GM18909 (cell line): Measurements from ENCODE around the gene BRPF1.

Experiments
- ATAC-seq: cut with Tn5 transposase; IDR thresholded peaks from one replicate; pipeline ENCODE4 v1.9.1; 2021; ENCODE audit warnings: mild to moderate bottlenecking; ENCODE audit not compliant: unreplicated experiment, poor library complexity

Gene BRPF1

DNA sequence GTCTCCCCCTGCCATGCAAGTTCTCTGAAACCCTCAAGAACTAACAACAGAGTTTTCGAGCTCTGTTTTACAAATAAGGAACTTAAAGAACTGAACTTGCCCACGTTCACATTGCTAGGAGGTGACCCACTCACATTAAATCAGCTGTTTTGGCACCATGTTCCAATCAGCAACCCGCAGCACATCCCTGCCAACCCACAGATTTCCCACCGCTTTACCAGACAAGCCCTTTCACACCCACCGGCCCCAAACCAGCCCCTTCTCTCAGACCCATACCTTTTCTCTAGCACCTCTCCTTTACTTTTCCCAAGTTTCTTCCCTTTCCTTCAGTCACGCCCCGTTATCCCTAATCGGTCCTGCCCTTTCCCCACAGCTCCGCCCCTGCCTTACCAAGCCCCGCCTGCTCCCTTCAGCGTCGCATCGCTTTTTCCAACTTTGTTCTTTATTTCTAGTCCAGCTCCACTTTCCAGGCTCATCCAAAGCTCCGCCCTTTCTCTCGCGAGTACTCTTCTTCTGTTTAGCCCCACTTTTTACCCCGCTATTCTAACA, 804 bp upstream of the BRPF1 start:
- ATAC-seq: peak; percentile 38

GRCh38 chr3:9732080-9732739, 675 bp downstream of the BRPF1 start:
- ATAC-seq: peak; percentile 12

GRCh38 chr3:9732740-9733115, 1.2 kb downstream of the BRPF1 start:
- no peak for ATAC-seq

GRCh38 chr3:9736831-9737230, 5.3 kb downstream of the BRPF1 start:
- ATAC-seq: no peak

- ATAC-seq: no peak
These were observed 7.6 kb downstream of the BRPF1 start for GRCh38 chr3:9739181-9739580.

DNA sequence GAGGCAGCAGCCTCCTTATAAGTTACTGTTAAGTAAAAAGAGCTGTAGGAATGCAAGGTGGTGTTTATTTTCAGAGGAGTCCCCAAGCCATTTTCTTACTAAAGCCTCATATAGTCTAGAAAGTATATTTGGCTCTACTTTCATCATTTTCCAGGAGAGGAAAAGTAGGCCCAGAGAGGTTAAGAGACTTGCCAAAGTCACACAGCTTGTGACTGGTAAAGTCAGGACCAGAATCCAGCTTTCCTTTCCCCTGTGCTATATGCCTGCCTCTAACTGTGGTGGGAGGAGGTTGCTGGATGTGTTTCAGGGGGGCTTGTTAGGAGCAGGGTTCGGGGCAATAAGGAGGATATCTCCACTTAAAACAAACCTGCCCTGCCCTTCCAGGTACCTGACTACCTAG, 11.0 kb downstream of the BRPF1 start:
- no peak for ATAC-seq

GRCh38 chr3:9743548-9743947, 12.0 kb downstream of the BRPF1 start:
- no peak for ATAC-seq

DNA sequence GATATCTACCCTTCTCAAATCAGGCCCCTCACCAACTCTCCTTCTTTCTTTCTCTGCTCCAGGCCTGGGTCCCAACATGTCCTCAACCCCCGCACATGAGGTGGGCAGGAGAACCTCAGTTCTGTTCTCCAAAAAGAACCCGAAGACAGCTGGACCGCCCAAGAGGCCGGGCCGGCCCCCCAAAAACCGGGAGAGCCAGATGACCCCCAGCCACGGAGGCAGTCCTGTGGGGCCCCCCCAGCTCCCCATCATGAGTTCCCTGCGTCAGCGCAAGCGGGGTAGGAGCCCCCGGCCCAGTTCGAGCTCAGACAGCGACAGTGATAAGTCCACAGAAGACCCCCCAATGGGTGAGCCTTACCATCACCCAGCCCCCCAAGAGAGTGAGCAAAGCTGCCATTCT, 12.6 kb downstream of the BRPF1 start:
- no peak for ATAC-seq

GRCh38 chr3:9745521-9745920, 14.0 kb downstream of the BRPF1 start:
- no peak for ATAC-seq

GRCh38 chr3:9746330-9746729, 14.8 kb downstream of the BRPF1 start:
- ATAC-seq: no peak

GRCh38 chr3:9747267-9747666, 15.7 kb downstream of the BRPF1 start:
- no peak for ATAC-seq

- no peak for ATAC-seq
These were observed 16.5 kb downstream of the BRPF1 start for GRCh38 chr3:9748031-9748430.

DNA sequence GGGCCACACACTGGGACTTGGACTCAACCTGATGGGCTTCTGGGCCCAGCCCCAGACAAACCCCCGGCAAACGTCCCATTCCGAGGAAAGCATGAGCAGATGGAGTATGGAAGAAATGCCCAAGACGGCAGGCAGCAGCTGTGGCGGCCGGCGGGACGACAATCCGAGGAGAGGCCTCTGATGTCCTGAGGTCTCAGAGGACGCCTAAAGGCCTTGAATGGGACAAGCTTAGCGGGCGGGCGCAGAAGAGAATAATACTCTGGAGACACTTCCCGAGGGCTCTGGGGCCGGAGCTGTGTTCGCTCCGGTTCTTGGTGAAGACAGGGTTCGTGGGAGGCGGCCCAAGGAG, 17.7 kb downstream of the BRPF1 start:
- no peak for ATAC-seq

- ATAC-seq: peak; percentile 89
These were observed 18.4 kb downstream of the BRPF1 start, which contains the start of gene OGG1 for GRCh38 chr3:9749645-9750555. TSS of gene OGG1 (plus strand) at chr3:9749952. CDS start at chr3:9750287, 335 bp downstream.

DNA sequence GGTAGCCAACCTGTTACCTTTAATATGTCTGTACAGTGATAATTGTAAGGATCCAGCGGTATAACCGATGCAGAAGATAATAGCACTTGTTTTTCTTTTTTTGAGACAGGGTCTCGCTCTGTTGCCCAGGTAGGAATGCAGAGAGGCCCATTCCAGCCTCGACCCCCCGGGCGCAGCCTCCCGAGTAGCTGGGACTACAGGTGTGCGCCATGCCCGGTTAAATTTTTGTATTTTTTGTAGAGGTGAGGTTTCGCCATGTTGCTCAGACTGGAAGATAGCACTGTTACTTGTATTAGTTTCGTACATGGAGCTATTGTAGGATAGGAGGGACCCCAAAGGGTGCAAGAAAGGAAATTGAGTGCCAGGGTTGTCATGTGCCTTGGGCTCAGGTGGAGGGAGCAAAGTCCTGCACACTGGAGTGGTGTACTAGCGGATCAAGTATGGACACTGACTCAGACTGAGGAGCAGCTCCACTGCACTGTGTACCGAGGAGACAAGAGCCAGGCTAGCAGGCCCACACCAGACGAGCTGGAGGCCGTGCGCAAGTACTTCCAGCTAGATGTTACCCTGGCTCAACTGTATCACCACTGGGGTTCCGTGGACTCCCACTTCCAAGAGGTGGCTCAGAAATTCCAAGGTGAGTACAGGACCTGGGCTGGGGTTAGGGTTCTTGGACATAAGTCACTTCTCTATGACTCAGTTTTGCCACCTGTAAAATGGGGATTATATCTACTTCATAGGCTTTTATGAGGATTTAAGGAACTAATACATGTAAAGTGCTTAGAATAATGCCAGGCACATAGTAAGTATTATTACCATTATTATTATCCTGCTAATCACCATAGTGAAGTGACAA, 19.2 kb downstream of the BRPF1 start:
- no peak for ATAC-seq

DNA sequence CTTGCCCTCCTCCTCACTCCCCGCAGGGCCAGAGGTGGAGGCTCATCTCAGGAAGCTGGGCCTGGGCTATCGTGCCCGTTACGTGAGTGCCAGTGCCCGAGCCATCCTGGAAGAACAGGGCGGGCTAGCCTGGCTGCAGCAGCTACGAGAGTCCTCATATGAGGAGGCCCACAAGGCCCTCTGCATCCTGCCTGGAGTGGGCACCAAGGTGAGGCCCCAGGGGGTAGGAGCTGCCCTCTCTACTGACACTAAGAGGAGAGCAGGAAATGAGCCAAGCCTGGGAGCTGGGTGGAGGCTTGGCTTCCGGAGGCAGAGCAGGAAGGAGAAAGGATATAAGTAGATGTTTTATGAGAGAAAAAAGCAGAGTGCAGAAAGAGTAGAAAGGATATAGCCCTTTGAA, 23.1 kb downstream of the BRPF1 start:
- no peak for ATAC-seq

DNA sequence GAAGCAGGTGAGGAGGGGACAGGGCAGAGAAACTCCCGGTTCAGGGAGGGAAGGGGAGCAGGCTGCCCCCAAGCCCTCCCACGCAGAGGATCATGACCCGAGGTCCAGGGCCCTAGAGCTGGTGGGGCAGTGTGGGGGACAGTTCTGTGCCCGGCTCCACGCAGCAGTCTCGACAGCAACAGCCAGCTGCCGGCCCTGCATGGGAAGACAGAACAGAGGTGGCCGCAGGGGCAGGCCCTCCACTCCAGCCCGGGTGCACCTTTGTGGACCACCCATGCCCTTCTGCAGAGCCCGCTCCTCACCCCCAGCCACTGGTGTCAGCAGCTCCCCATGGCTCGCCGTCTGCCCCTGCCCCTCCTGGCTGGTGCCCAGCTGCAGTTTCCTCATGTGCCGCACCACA, 25.9 kb downstream of the BRPF1 start:
- no peak for ATAC-seq

GRCh38 chr3:9760779-9761505, 29.4 kb downstream of the BRPF1 start:
- no peak for ATAC-seq

DNA sequence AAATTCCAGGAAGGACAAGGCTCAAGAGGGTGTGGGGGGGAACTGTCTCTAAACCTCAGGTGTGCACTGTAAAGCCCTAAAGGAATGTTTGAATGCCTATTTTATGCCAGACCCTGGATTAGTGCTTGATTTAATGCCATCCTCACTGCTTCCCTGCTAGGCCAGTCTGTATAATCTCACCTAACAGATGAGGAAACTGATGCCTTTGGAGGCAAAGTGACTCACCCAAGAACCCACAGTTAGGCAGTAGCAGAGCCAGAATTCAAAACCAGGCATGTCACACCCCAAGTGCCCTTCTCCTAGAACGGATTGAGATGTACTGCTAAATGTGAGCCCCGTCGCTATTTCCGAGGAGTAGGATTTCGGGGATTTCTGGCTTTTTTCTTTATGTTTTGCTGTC, 30.4 kb downstream of the BRPF1 start:
- no peak for ATAC-seq

DNA sequence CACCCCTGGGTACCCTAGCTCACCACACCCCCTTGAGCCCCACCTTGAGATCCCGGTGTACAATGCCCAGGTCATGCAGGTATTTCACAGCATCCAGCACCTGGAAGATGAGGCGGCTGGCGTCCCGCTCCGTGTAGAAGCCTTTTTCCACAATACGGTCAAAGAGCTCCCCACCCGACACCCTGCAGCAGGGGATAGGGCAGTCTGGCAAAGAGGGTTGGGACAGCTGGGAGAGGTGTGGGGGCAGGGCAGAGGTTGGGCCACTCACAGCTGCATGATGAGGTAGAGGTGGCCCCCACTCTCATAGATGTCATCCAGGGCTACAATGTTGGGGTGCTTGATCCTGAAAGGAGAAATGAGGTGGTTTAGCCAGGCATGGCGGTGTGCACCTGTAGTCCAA, 31.3 kb downstream of the BRPF1 start:
- ATAC-seq: no peak
